Calu3 (cell line): Measurements from ENCODE around the gene KRTAP10-4. TPM values are rescaled to one million over a fixed set of nuclear protein-coding genes. Genes with fewer than 3 reads are reported as not detected.

Experiments used
- BruUV-seq: library from RNA; stranded (reverse); fragments of 400-500 nt; replicated peaks from 2 replicates; lab custom pipeline; 2021; lab: Mats Ljungman, UMichigan
- CTCF ChIA-PET: fragments of 300-600 bp; sonication (Branson Sonifier 250); formaldehyde crosslinking; loops from one replicate; lab custom pipeline; 2022; ENCODE audit warnings: antibody characterized with exemption; lab: Charles Lee
- DNase-seq: peaks from one replicate; pipeline ENCODE4 v3.0.0; 2022
- H3K27ac Mint-ChIP-seq: one replicate; pipeline ENCODE4 v1.8.0; 2022; ENCODE audit warnings: mixed read lengths; ENCODE audit not compliant: unreplicated experiment
- H3K27me3 Mint-ChIP-seq: one replicate; pipeline ENCODE4 v1.8.0; 2022; ENCODE audit warnings: mixed read lengths; ENCODE audit not compliant: unreplicated experiment
- H3K36me3 Mint-ChIP-seq: one replicate; pipeline ENCODE4 v1.8.0; 2022; ENCODE audit warnings: mild to moderate bottlenecking, moderate library complexity, mixed read lengths; ENCODE audit not compliant: insufficient read depth, unreplicated experiment
- H3K4me1 Mint-ChIP-seq: one replicate; pipeline ENCODE4 v1.8.0; 2022; ENCODE audit warnings: mild to moderate bottlenecking, low read depth, mixed read lengths; ENCODE audit not compliant: unreplicated experiment
- H3K4me3 Mint-ChIP-seq: one replicate; pipeline ENCODE4 v1.8.0; 2022; ENCODE audit warnings: mild to moderate bottlenecking, low read depth, moderate library complexity, mixed read lengths; ENCODE audit not compliant: unreplicated experiment
- H3K9me3 Mint-ChIP-seq: one replicate; pipeline ENCODE4 v1.8.0; 2022; ENCODE audit warnings: low read depth, mixed read lengths; ENCODE audit not compliant: unreplicated experiment
- intact Hi-C: fragments of 100-400 bp; cut with micrococcal nuclease; formaldehyde crosslinking; loops from one replicate; pipeline ENCODE4 v1.10.0; 2022; ENCODE audit not compliant: unreplicated experiment
- total RNA-seq: library from RNA; stranded (reverse); gene quantifications from 2 replicates; pipeline ENCODE4 v1.2.3, GENCODE V29; 2022
- TF ChIP-seq, protein P1 (sequence below): fragments of 200-600 bp; IDR thresholded peaks from one replicate; pipeline ENCODE4 v1.8.0; 2022; ENCODE audit warnings: antibody characterized with exemption; ENCODE audit not compliant: unreplicated experiment

KRTAP10-4 gene
- total RNA-seq, 1 experiment from 2014 or later = not detected

DNA sequence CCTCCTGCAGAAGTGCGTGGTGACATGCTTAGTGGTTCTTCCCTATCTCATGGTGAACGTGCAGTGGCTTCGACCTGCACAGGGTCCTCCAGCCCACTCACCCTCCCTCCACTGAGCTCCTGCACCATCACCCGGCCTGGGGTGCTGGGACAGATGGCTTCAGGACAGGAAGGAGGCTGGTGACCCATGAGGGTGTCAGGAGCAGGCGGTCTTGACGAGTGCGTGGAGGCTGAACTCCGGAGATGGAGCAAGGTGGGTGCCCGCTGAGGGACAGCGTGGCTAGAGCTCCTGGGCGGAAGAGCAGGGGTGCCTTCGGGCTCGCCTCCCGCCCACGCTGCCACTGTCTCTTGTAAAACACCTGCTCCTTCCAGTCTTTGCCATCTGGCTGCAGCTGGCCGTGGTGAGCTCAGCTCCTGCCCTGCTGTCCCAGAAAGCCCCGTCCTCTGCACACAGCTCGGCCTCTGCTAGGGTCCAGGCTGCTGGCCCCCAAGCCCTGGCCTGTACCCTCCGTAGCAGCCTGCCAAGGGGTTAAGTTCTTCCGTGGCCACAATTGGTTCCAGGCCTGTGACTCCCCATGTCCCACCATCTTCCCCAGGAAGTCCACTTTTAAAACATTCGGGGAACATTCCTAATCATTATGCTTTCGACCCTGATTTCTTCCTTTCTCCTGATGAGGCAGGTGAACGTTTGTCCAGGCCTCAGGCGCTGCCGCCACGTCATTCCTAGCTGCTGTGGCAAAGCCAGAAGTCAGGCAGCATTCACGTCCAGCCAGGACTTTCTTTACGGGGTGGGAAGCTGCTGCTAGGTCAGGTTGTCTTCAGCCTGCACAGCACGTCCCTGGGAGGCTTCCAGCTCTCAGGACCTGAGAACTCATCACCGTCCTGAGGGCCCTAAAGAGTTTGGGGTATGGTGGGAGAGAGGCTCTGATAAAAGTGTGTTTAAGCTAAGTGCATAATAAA lies 41.6 kb upstream of the KRTAP10-4 start:
- Mint-ChIP-seq H3K4me1 (no peaks in the 10 kb centered on the region), H3K27ac (no peak overlapping the region), H3K36me3 (no peaks in the 10 kb centered on the region), H3K4me3 (no peak overlapping the region), H3K27me3 (peaks cover 41% of the 10 kb centered on the region), H3K9me3 (no peaks in the 10 kb centered on the region)
- DNase-seq = no peak
- no TSS peak for BruUV-seq
- intact Hi-C loops = no loop called here
- CTCF ChIA-PET = no interaction called here
- TF ChIP-seq, protein P1, sequence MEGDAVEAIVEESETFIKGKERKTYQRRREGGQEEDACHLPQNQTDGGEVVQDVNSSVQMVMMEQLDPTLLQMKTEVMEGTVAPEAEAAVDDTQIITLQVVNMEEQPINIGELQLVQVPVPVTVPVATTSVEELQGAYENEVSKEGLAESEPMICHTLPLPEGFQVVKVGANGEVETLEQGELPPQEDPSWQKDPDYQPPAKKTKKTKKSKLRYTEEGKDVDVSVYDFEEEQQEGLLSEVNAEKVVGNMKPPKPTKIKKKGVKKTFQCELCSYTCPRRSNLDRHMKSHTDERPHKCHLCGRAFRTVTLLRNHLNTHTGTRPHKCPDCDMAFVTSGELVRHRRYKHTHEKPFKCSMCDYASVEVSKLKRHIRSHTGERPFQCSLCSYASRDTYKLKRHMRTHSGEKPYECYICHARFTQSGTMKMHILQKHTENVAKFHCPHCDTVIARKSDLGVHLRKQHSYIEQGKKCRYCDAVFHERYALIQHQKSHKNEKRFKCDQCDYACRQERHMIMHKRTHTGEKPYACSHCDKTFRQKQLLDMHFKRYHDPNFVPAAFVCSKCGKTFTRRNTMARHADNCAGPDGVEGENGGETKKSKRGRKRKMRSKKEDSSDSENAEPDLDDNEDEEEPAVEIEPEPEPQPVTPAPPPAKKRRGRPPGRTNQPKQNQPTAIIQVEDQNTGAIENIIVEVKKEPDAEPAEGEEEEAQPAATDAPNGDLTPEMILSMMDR = no peak

DNA sequence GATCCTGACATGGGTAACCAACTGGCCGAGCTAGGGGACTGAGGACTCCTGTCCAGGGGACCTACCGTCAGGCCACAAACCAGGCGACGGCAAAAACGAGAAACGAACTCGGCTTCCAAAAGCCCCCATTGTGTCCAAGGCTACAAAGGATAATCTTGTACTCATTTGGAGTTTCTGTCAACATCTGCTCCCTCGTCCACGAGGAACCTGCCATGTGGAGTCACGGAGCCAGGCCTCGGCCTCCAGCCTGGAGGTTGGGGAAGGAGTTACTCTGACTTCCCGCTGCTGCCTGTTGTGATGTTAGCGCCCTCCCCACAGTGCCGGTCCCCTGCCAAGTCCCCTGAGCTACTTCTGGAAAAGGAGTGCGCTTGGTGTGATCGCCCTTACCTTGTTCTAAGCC lies 40.8 kb upstream of the KRTAP10-4 start:
- Mint-ChIP-seq H3K9me3 (no peaks in the 10 kb centered on the region), H3K27me3 (peaks cover 41% of the 10 kb centered on the region), H3K27ac (no peak overlapping the region), H3K4me3 (no peak overlapping the region), H3K36me3 (no peaks in the 10 kb centered on the region), H3K4me1 (no peaks in the 10 kb centered on the region)
- intact Hi-C loops = no loop called here
- TF ChIP-seq, protein P1 = no peak
- no TSS peak for BruUV-seq
- CTCF ChIA-PET = no interaction called here
- no peak for DNase-seq

DNA sequence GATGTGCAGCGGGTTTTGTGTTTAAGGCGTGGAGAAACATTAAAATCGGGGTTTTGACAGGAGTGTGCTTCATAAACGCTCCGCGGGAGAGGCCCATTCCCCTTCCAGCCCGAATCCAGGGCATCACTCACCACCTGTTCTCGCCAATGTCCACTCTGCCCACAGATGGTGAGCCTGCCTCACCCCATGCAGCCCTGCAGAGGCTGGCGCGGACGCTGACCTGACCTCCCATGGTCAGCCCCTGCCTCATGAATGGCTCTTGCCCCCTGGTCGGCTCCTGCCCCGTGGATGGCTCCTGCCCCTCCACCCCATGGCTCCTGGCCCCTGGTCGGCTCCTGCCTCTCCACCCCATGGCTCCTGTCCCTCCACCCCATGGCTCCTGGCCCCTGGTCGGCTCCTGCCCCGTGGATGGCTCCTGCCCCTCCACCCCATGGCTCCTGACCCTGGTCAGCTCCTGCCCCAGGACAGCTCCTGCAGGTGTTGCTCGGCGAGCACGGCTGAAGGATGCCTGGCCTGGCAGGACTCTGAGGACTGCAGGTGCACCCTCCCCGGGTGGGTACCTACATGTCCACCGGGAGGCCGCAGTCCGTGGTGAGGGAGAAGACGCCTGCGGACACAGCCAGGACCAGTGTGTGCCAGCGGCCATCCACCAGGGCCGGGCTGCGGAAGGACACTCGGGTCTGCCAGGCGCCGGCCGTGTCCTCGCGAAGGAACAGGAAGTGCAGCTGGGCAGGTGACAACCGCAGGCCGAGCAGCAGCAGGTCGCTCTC lies 40.2 kb upstream of the KRTAP10-4 start:
- Mint-ChIP-seq H3K4me1 (no peaks in the 10 kb centered on the region), H3K36me3 (no peaks in the 10 kb centered on the region), H3K9me3 (no peaks in the 10 kb centered on the region), H3K27me3 (peaks cover 41% of the 10 kb centered on the region), H3K27ac (no peak overlapping the region), H3K4me3 (no peak overlapping the region)
- no peak for DNase-seq
- no TSS peak for BruUV-seq
- CTCF ChIA-PET = no interaction called here
- intact Hi-C loops = no loop called here
- TF ChIP-seq, protein P1 = no peak

DNA sequence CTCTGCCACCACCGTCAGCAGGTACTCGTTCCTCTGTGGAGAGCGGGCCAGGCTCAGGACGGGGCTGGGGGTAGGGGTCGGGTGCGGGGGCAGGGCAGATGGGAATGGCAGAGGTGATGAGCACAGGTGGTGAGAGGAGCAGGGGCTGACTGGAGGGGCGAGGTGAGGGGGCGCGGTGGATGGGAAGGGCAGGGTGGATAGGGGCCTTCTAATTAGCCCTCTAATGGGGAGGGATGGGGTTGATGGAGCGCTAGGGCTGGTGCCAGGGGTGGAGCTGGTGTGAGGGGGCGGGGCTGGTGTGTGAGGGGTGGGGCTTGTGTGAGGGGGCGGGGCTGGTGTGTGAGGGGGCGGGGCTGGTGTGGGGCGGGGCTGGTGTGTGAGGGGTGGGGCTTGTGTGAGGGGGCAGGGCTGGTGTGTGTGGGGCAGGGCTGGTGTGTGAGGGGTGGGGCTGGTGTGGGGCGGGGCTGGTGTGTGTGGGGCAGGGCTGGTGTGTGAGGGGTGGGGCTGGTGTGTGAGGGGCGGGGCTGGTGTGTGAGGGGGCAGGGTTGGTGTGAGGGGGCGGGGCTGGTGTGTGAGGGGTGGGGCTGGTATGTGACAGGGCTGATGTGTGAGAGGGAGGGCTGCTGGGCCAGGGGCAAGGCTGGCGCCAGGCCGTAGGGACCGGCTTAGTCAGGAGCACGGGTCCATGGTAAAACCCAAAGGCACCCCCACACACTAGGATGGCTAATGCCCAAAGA lies 39.5 kb upstream of the KRTAP10-4 start:
- intact Hi-C loops = no loop called here
- Mint-ChIP-seq H3K27me3 (peaks cover 36% of the 10 kb centered on the region), H3K36me3 (no peaks in the 10 kb centered on the region), H3K9me3 (no peaks in the 10 kb centered on the region), H3K27ac (no peak overlapping the region), H3K4me3 (no peak overlapping the region), H3K4me1 (no peaks in the 10 kb centered on the region)
- DNase-seq = no peak
- TF ChIP-seq, protein P1 = no peak
- BruUV-seq = no TSS peak
- CTCF ChIA-PET = no interaction called here
